A549 (cell line): Measurements from ENCODE around the gene TNRC6A. TPM values are rescaled to one million over a fixed set of nuclear protein-coding genes. Genes with fewer than 3 reads are reported as not detected.
A peak's percentile ranks its signal among the peaks of the same experiment; 100 is the strongest.

Experiments
- ATAC-seq, 2 experiments: fragments of 200-7000 bp in 1 of 2; fragments of >200 bp in 1 of 2; cut with Nextera tagmentation in 1 of 2; cut with Tn5 transposase in 1 of 2; 3 replicates each; pipeline versions ENCODE4 v1.8.0 to v1.9.1; 2018 to 2020; ENCODE audit warnings: mild to moderate bottlenecking in 1 of 2, moderate library complexity in 1 of 2
- CTCF ChIA-PET: fragments of 300-600 bp; sonication (Branson Sonifier 250); formaldehyde crosslinking; extraction: SDS; loops from one replicate; lab custom pipeline; 2021; ENCODE audit warnings: antibody characterized with exemption, inconsistent platforms; lab: Yijun Ruan, JAX
- POLR2A ChIA-PET: fragments of 350-600 bp; formaldehyde crosslinking; extraction: SDS; loops from one replicate; lab custom pipeline; 2021; ENCODE audit warnings: antibody characterized with exemption, inconsistent platforms; lab: Yijun Ruan, JAX
- DNase-seq, 2 experiments: peaks; one replicate each; pipeline versions ENCODE4 v3.0.0 to v3.0.0-alpha.2; 2011 to 2016; ENCODE audit warnings: low read depth in 1 of 2, low spot score in 1 of 2
- FAIRE-seq: peaks from 2 replicates; lab custom pipeline; 2011; peaks lifted over from hg19 to GRCh38; lab: Jason Lieb, UNC
- H3K27ac ChIP-seq, 2 experiments: fragments of >200 bp; sonication (Bioruptor Twin); formaldehyde crosslinking; 3 replicates each; pipeline ENCODE4 v1.5.1; 2016 to 2017
- H3K4me1 ChIP-seq: fragments of >200 bp; sonication (Bioruptor Twin); formaldehyde crosslinking; 3 replicates; pipeline ENCODE4 v1.6.1; 2016
- H3K4me2 ChIP-seq: fragments of >200 bp; sonication (Bioruptor Twin); formaldehyde crosslinking; 3 replicates; pipeline ENCODE4 v1.6.1; 2016
- H3K4me3 ChIP-seq: fragments of >200 bp; sonication (Bioruptor Twin); formaldehyde crosslinking; 3 replicates; pipeline ENCODE4 v1.5.1; 2016
- H3K9me3 ChIP-seq: fragments of >200 bp; sonication (Bioruptor Twin); formaldehyde crosslinking; 3 replicates; pipeline ENCODE4 v1.6.1; 2016
- BHLHE40 ChIP-seq: IDR thresholded peaks from 2 replicates; pipeline ENCODE4 v1.6.1; 2012; ENCODE audit warnings: low read depth, low read length, inconsistent platforms
- CBX8 ChIP-seq: fragments of 200-600 bp; sonication (generic); IDR thresholded peaks from 2 replicates; pipeline ENCODE4 v1.6.1; 2016
- CHD4 ChIP-seq: fragments of 200-600 bp; sonication (generic); IDR thresholded peaks from 2 replicates; pipeline ENCODE4 v1.6.1; 2016; ENCODE audit warnings: antibody characterized with exemption, mild to moderate bottlenecking, borderline replicate concordance
- EHF ChIP-seq: fragments of 250-450 bp; sonication (Bioruptor Pico); IDR thresholded peaks from 2 replicates; pipeline ENCODE4 v1.5.0; 2020; ENCODE audit warnings: mild to moderate bottlenecking
- EP300 ChIP-seq, 2 experiments: fragments of >200 bp; sonication (Bioruptor Twin); formaldehyde crosslinking; IDR thresholded peaks; 2 replicates in 1 of 2; 3 replicates in 1 of 2; pipeline ENCODE4 v1.6.1; 2016 to 2017
- ESRRA ChIP-seq: fragments of 150-350 bp; IDR thresholded peaks from 2 replicates; pipeline ENCODE4 v1.6.1; 2014; ENCODE audit warnings: mild to moderate bottlenecking, low read length, borderline replicate concordance
- FOSB ChIP-seq: fragments of 250-450 bp; sonication (Bioruptor Pico); IDR thresholded peaks from 2 replicates; pipeline ENCODE4 v1.5.0; 2020; ENCODE audit warnings: mild to moderate bottlenecking, moderate library complexity
- FOSL2 ChIP-seq, 2 experiments: fragments of 450-650 bp in 1 of 2; fragments of >200 bp in 1 of 2; sonication (Bioruptor Twin) in 1 of 2; formaldehyde crosslinking; IDR thresholded peaks; 2 replicates each; pipeline versions ENCODE4 v1.5.0 to v1.6.1; 2016 to 2020; ENCODE audit warnings: mild to moderate bottlenecking in 1 of 2, moderate library complexity in 1 of 2
- GATA3 ChIP-seq: IDR thresholded peaks from 2 replicates; pipeline ENCODE4 v1.6.1; 2012; ENCODE audit warnings: borderline replicate concordance
- HDAC2 ChIP-seq: fragments of 200-600 bp; sonication (generic); IDR thresholded peaks from 2 replicates; pipeline ENCODE4 v1.6.1; 2016
- HOXB13 ChIP-seq: fragments of 250-450 bp; sonication (Bioruptor Pico); IDR thresholded peaks from 2 replicates; pipeline ENCODE4 v1.5.0; 2020; ENCODE audit warnings: low read depth, mild to moderate bottlenecking, moderate library complexity
- JUNB ChIP-seq: fragments of >200 bp; sonication (Bioruptor Twin); formaldehyde crosslinking; IDR thresholded peaks from 2 replicates; pipeline ENCODE4 v1.6.1; 2016
- MAZ ChIP-seq: fragments of 150-350 bp; IDR thresholded peaks from 2 replicates; pipeline ENCODE4 v1.6.1; 2014; ENCODE audit warnings: antibody characterized with exemption, low read depth, low read length, borderline replicate concordance
- NPAS2 ChIP-seq: fragments of 250-450 bp; sonication (Bioruptor Pico); IDR thresholded peaks from 2 replicates; pipeline ENCODE4 v1.8.0; 2022; ENCODE audit warnings: mild to moderate bottlenecking, moderate library complexity, borderline replicate concordance
- NR3C1 ChIP-seq: fragments of >200 bp; sonication (Bioruptor Twin); formaldehyde crosslinking; IDR thresholded peaks from 3 replicates; pipeline ENCODE4 v1.6.1; 2017
- POLR2AphosphoS2 ChIP-seq: conservative IDR thresholded peaks from 2 replicates; pipeline ENCODE4 v1.6.1; 2012; ENCODE audit warnings: low read length, improper control_type of control experiment, inconsistent platforms
- RNF2 ChIP-seq: fragments of 200-600 bp; sonication (generic); IDR thresholded peaks from 2 replicates; pipeline ENCODE4 v1.6.1; 2016; ENCODE audit warnings: low read depth, mild to moderate bottlenecking, antibody characterized with exemption, moderate library complexity, borderline replicate concordance
- WGBS: methylation state at CpG from one replicate; pipeline ENCODE4 v1.1.6; 2017; ENCODE audit errors: missing lambda C conversion rate; 5-methylcytosine and 5-hydroxymethylcytosine counted together
- polyA plus RNA-seq, 4 experiments: library from polyadenylated mRNA; depleted of rRNA in 3 of 4; stranded (reverse); fragments of >200 nt; fragmentation: RNase III in 1 of 4; extraction: RNeasy Plus Mini Kit Qiagen cat#74134 plus additional on column Dnase treatment in 1 of 4; gene quantifications; 2 replicates in 3 of 4; 3 replicates in 1 of 4; pipeline ENCODE4 v1.2.3, GENCODE V29; 2011 to 2017
- TF ChIP-seq, protein P1 (sequence below): IDR thresholded peaks from 2 replicates; pipeline ENCODE4 v1.6.1; 2012; ENCODE audit warnings: low read depth, borderline replicate concordance
- TF ChIP-seq, protein P2 (sequence below): fragments of 250-450 bp; sonication (Bioruptor Pico); IDR thresholded peaks from 2 replicates; pipeline ENCODE4 v1.5.0; 2020; ENCODE audit warnings: low read depth, mild to moderate bottlenecking, moderate library complexity
- TF ChIP-seq, protein P3 (sequence below): IDR thresholded peaks from 2 replicates; pipeline ENCODE4 v1.6.1; 2012
- TF ChIP-seq, protein P4 (sequence below): fragments of 200-600 bp; sonication (generic); IDR thresholded peaks from 2 replicates; pipeline ENCODE4 v1.6.1; 2016; ENCODE audit warnings: antibody characterized with exemption, mild to moderate bottlenecking, moderate library complexity

Gene TNRC6A
- polyA plus RNA-seq, 2 of the 4 experiments (the other 2 are of a cell fraction): 26.7 to 51.6 TPM

DNA sequence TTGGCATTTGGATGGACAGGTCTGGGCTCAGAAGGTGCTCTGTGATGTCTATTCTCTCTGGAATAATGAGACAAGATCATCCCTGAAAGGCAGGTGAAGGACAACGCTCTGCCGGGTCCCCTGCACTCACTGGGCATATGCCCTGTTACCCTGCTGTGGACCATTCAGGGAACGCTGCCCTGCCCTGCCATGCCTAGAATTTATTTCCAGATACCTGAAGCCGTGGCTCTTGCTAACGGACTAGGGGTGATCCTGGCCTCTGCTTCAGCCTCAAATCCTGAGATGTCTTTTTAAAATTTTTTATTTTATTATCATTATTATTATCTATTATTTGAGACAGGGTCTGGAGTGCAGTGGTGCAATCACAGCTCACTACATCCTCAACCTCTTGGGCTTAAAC lies 120.2 kb downstream of the TNRC6A start:
- no peaks in the 10 kb centered on the region for H3K9me3 ChIP-seq
- ATAC-seq: no peak
- TF ChIP-seq MAZ (no peak), EP300 (IDR thresholded peaks at IDR 0.05) (no peak), CHD4 (no peak), FOSB (CRISPR knock-in tag) (no peak), RNF2 (no peak), HOXB13 (CRISPR knock-in tag) (no peak)
- TF ChIP-seq, protein P1, sequence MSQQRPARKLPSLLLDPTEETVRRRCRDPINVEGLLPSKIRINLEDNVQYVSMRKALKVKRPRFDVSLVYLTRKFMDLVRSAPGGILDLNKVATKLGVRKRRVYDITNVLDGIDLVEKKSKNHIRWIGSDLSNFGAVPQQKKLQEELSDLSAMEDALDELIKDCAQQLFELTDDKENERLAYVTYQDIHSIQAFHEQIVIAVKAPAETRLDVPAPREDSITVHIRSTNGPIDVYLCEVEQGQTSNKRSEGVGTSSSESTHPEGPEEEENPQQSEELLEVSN: no peak
- TF ChIP-seq, protein P2, sequence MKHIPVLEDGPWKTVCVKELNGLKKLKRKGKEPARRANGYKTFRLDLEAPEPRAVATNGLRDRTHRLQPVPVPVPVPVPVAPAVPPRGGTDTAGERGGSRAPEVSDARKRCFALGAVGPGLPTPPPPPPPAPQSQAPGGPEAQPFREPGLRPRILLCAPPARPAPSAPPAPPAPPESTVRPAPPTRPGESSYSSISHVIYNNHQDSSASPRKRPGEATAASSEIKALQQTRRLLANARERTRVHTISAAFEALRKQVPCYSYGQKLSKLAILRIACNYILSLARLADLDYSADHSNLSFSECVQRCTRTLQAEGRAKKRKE (CRISPR knock-in tag): no peak
- POLR2A ChIA-PET: interaction anchor here (0.7 kb wide), 1 partner anchor 11 kb away, joined by 11 read pairs; no protein-coding TSS in a partner anchor
- H3K27ac ChIP-seq: peak overlapping the region; percentile 83 to 89; a peak in 5 of 6 replicates
- CTCF ChIA-PET: interaction anchor here (4.3 kb wide), 1 partner anchor 15 kb away, joined by 22 read pairs; no protein-coding TSS in a partner anchor
- DNase-seq: no peak
- 94% methylated on average over 5 of the region's 5 CpGs for WGBS
- H3K4me2 ChIP-seq: no peak overlapping the region
- no peak overlapping the region for H3K4me3 ChIP-seq
- FAIRE-seq: no peak
- peaks cover 92% of the 10 kb centered on the region for H3K4me1 ChIP-seq

DNA sequence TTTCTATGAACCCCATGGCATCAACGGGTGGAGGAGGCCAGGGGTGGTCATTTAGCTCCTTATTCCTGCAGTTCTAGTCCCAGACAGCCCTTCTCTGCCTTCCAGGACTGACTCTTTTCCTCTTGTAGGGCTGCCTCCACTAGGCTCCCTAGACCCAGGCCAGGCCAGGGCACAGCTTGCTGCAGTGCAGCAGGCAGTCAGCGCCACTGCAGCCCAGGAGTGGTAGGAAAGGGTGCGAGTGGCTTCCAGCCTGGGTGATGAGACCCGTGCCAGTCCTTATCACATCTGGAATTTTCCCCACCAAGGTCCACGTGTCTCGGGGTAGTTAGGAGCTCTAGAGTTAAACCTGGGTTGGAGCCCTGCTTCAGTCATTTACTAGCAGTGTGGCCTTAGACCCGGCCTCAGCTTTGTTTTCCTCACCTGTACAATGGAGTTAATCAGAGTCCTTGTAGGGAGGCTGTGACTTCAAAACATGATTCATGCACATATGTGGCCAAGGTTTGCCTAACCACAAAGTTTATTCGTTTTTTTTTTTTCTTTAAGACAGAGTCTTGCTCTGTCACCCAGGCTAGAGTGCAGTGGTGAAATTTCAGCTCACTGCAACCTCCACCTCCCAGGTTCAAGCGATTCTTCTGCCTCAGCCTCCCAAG lies 121.0 kb downstream of the TNRC6A start:
- peak; percentile 1 to 21; a peak in 1 of 6 replicates for ATAC-seq
- DNase-seq: no peak
- TF ChIP-seq, protein P3, sequence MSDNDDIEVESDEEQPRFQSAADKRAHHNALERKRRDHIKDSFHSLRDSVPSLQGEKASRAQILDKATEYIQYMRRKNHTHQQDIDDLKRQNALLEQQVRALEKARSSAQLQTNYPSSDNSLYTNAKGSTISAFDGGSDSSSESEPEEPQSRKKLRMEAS: peak; percentile 44; the same call in 1 of the 2 replicates
- 0 out of 2 replicates have a peak, but pooled peaks have one; percentile 13 for TF ChIP-seq FOSL2 (IDR thresholded peaks at IDR 0.05)
- peak; percentile 33; the same call in 1 of the 2 replicates for TF ChIP-seq FOSL2 (CRISPR knock-in tag; IDR thresholded peaks at IDR 0.05)
- no peak for TF ChIP-seq CBX8
- FAIRE-seq: no peak
- POLR2A ChIA-PET: interaction anchor here (1.1 kb wide), 1 partner anchor 11 kb away, joined by 3 read pairs; no protein-coding TSS in a partner anchor
- Histone ChIP-seq H3K4me2 (peak overlapping the region; percentile 75), H3K9me3 (no peaks in the 10 kb centered on the region), H3K4me3 (no peak overlapping the region), H3K4me1 (peaks cover 93% of the 10 kb centered on the region), H3K27ac (peak overlapping the region; percentile 83 to 89)
- 34% methylated on average over 9 of the region's 9 CpGs for WGBS
- CTCF ChIA-PET: interaction anchor here (0.6 to 4.3 kb wide), 6 partner anchors 9 to 181 kb away, joined by 3 to 22 read pairs (median 3); no protein-coding TSS in a partner anchor

DNA sequence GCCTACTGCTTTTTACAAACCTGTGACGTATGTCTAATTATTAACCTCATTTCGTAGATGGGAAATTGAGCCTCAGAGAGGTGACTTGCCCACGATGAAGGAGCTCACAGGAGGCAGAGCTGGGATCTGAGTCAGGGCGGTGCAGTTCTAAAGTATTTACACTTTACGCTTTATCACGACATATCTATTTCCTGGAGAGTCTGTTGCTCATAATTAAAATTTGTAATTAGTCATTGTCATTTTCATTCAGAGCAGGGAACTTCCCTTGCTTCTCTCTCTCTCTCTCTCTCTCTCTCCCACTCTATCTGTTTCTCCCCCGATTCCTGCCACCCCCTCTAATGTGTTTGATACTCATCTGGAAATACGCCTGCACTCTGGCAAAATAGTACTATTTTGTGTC lies 122.2 kb downstream of the TNRC6A start:
- no peak for ATAC-seq
- 8% methylated on average over 8 of the region's 8 CpGs for WGBS
- H3K4me2 ChIP-seq: peak overlapping the region; percentile 75

More for the DNA sequence above, 122.2 kb downstream of the TNRC6A start:
- Histone ChIP-seq H3K4me1 (peaks cover 92% of the 10 kb centered on the region), H3K27ac (peak overlapping the region; percentile 83 to 89), H3K4me3 (no peak overlapping the region), H3K9me3 (no peaks in the 10 kb centered on the region)
- no peak for TF ChIP-seq BHLHE40
- TF ChIP-seq ESRRA: no peak
- no peak for TF ChIP-seq NR3C1
- peak; percentile 20; the same call in 1 of the 2 replicates for TF ChIP-seq GATA3
- no peak for TF ChIP-seq NPAS2 (CRISPR knock-in tag)
- TF ChIP-seq JUNB: no peak
- TF ChIP-seq CBX8: no peak
- no peak for TF ChIP-seq EHF (CRISPR knock-in tag)
- no peak for TF ChIP-seq POLR2AphosphoS2
- TF ChIP-seq, protein P4, sequence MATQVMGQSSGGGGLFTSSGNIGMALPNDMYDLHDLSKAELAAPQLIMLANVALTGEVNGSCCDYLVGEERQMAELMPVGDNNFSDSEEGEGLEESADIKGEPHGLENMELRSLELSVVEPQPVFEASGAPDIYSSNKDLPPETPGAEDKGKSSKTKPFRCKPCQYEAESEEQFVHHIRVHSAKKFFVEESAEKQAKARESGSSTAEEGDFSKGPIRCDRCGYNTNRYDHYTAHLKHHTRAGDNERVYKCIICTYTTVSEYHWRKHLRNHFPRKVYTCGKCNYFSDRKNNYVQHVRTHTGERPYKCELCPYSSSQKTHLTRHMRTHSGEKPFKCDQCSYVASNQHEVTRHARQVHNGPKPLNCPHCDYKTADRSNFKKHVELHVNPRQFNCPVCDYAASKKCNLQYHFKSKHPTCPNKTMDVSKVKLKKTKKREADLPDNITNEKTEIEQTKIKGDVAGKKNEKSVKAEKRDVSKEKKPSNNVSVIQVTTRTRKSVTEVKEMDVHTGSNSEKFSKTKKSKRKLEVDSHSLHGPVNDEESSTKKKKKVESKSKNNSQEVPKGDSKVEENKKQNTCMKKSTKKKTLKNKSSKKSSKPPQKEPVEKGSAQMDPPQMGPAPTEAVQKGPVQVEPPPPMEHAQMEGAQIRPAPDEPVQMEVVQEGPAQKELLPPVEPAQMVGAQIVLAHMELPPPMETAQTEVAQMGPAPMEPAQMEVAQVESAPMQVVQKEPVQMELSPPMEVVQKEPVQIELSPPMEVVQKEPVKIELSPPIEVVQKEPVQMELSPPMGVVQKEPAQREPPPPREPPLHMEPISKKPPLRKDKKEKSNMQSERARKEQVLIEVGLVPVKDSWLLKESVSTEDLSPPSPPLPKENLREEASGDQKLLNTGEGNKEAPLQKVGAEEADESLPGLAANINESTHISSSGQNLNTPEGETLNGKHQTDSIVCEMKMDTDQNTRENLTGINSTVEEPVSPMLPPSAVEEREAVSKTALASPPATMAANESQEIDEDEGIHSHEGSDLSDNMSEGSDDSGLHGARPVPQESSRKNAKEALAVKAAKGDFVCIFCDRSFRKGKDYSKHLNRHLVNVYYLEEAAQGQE: no peak
- TF ChIP-seq FOSL2 (IDR thresholded peaks at IDR 0.05): no peak
- TF ChIP-seq FOSL2 (CRISPR knock-in tag; IDR thresholded peaks at IDR 0.05): 0 out of 2 replicates have a peak, but pooled peaks have one; percentile 35
- no peak for TF ChIP-seq HDAC2
- POLR2A ChIA-PET: no interaction called here
- DNase-seq (peak in 1 of 2 experiments; percentile 63), FAIRE-seq (no peak)
- CTCF ChIA-PET: interaction anchor here (0.5 to 4.3 kb wide), 5 partner anchors 10 to 45 kb away, joined by 3 to 22 read pairs (median 4); no protein-coding TSS in a partner anchor
